Spleen (tissue), 7 donors: ENCODE results near the gene PLEKHA4.

ENCODE experiments used
- POLR2A ChIP-seq, 3 donors: fragments of 450-650 bp; IDR thresholded peaks; one replicate each; pipeline ENCODE4 v1.5.1; 2017; ENCODE audit warnings: antibody characterized with exemption in 3 of 3, mild to moderate bottlenecking in 1 of 3
- POLR2AphosphoS5 ChIP-seq, 3 donors: sonication (generic); formaldehyde crosslinking; IDR thresholded peaks; one replicate each; pipeline ENCODE4 v1.5.1; 2017; ENCODE audit warnings: antibody characterized with exemption in 3 of 3
- TF ChIP-seq, protein P1 (sequence below), 11 experiments: fragments of 200-600 bp in 7 of 11; fragments of 450-650 bp in 4 of 11; sonication (generic) in 4 of 11; IDR thresholded peaks in 8 of 11; conservative IDR thresholded peaks in 3 of 11; 1 replicate in 7 of 11; 2 replicates in 4 of 11; pipeline versions ENCODE4 v1.4.0 to v1.8.0; 2016 to 2021; ENCODE audit warnings: antibody characterized with exemption in 11 of 11, inconsistent platforms in 4 of 11, mild to moderate bottlenecking in 1 of 11
- donor health status: DM: no; HTN: no; CAD: no; lungs with moderate emphysema.
- donor health status: DM: no; HTN: no; CAD: no.
- donor health status: DM: no; HTN: no; CAD: no.

DNA sequence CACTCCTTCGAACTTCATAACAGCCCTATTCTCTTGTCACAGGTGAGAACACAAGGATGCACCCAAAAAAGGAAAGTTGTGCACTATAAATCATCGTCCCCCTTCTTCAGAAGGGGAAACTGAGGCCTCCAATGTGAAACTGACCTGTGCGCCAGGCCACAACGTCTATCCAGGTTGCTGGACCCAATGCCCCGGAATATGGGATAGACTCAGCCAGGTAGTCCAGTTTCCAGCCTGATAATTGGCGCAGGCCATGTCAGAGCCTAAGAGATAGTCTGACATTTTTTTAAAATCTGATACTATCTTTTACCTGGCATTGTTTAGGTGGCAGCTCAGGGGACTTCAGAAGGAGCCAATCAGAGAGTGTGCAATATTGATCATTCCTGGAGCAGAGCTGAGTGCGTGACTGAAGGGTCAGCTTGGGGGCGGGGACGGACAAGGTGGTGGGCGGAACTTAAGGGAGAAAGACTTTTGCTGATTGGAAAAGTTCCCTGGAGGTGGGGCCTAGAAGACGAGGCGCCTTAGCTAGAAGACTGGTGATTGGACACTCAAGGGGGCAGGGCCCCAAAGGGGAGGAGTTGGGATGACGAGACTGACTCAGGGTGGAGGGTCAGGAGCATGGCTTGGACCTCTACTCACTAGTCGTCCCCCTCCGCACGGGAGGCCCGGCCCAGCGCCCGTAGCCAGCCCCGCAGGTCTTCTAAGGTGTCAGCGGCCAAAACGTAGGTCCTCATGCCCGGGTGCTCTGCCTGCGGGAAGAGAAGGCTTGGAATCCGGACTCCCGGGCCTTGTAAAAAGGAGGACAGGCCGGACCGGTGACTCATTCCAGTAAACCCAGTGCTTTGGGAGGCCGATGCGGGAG is 8.5 kb downstream of the PLEKHA4 start:
- TF ChIP-seq, protein P1, sequence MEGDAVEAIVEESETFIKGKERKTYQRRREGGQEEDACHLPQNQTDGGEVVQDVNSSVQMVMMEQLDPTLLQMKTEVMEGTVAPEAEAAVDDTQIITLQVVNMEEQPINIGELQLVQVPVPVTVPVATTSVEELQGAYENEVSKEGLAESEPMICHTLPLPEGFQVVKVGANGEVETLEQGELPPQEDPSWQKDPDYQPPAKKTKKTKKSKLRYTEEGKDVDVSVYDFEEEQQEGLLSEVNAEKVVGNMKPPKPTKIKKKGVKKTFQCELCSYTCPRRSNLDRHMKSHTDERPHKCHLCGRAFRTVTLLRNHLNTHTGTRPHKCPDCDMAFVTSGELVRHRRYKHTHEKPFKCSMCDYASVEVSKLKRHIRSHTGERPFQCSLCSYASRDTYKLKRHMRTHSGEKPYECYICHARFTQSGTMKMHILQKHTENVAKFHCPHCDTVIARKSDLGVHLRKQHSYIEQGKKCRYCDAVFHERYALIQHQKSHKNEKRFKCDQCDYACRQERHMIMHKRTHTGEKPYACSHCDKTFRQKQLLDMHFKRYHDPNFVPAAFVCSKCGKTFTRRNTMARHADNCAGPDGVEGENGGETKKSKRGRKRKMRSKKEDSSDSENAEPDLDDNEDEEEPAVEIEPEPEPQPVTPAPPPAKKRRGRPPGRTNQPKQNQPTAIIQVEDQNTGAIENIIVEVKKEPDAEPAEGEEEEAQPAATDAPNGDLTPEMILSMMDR (IDR thresholded peaks at IDR 0.05 in 8 of 11, conservative IDR thresholded peaks at IDR 0.05 in 3 of 11) = no peak
- TF ChIP-seq POLR2AphosphoS5 (IDR thresholded peaks at IDR 0.05) = no peak
- no peak for TF ChIP-seq POLR2A (IDR thresholded peaks at IDR 0.05)
